ENCODE results near the gene KIT.

KIT gene

DNA sequence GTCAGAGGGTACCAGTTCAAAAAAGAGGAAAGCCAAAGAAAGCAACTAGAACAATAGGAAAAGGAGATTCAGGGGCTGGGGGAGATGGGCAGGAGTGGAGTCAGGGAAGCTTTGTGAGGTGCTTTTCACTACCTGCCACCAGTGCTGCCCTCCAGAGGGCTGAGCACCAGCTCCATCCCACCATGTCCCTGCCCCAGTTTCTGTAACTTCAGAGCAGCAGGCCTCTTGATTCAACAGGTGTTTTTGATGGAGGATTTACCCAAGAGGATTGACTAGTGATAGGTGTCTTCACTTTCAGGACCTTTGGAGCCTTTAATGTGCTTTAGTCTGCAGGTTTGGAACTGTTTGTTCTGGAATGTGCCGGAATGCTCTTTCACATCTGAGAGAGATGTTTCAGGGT is 12.1 kb downstream of the KIT start:
- H3K27ac ChIP-seq (ENCODE audit: low read length), result no peak overlapping the region
- TF ChIP-seq, protein P1, sequence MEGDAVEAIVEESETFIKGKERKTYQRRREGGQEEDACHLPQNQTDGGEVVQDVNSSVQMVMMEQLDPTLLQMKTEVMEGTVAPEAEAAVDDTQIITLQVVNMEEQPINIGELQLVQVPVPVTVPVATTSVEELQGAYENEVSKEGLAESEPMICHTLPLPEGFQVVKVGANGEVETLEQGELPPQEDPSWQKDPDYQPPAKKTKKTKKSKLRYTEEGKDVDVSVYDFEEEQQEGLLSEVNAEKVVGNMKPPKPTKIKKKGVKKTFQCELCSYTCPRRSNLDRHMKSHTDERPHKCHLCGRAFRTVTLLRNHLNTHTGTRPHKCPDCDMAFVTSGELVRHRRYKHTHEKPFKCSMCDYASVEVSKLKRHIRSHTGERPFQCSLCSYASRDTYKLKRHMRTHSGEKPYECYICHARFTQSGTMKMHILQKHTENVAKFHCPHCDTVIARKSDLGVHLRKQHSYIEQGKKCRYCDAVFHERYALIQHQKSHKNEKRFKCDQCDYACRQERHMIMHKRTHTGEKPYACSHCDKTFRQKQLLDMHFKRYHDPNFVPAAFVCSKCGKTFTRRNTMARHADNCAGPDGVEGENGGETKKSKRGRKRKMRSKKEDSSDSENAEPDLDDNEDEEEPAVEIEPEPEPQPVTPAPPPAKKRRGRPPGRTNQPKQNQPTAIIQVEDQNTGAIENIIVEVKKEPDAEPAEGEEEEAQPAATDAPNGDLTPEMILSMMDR (IDR thresholded peaks at IDR 0.05; ENCODE audit: low read length), result no peak
- TF ChIP-seq EZH2 (optimal IDR thresholded peaks at IDR 0.05; ENCODE audit: low read depth, low read length) (no peak), EZH2phosphoT487 (IDR thresholded peaks at IDR 0.05; ENCODE audit: low read length) (no peak)

GRCh38 chr4:54675721-54676461 is 18.1 kb downstream of the KIT start:
- H3K4me2 ChIP-seq (ENCODE audit: low read depth, low read length), result no peak overlapping the region
- H3F3A ChIP-seq (ENCODE audit: insufficient read depth, low read length), result no peaks in the 10 kb centered on the region
- no peaks in the 10 kb centered on the region for H3K9me2 ChIP-seq (replicated peaks; ENCODE audit: insufficient read depth, low read length)
- no peak overlapping the region for H3K9ac ChIP-seq (ENCODE audit: low read length)
- H3K79me2 ChIP-seq (ENCODE audit: low read length), result no peaks in the 10 kb centered on the region
- H3K27me3 ChIP-seq (replicated peaks; ENCODE audit: insufficient read depth, low read length), result no peaks in the 10 kb centered on the region
- H3K36me3 ChIP-seq (replicated peaks; ENCODE audit: insufficient read depth, low read length), result no peaks in the 10 kb centered on the region
- no peaks in the 10 kb centered on the region for H4K20me1 ChIP-seq (ENCODE audit: insufficient read depth, low read length)
- no peaks in the 10 kb centered on the region for H3K4me1 ChIP-seq (ENCODE audit: low read length)
- no peak for DNase-seq
- no peak overlapping the region for H2AFZ ChIP-seq (ENCODE audit: low read length)
- no peak overlapping the region for H3K27ac ChIP-seq (ENCODE audit: low read length)
- no peak overlapping the region for H3K4me3 ChIP-seq (ENCODE audit: low read length)
- TF ChIP-seq EZH2phosphoT487 (IDR thresholded peaks at IDR 0.05; ENCODE audit: low read length) (no peak), EZH2 (optimal IDR thresholded peaks at IDR 0.05; ENCODE audit: low read depth, low read length) (no peak)
- TF ChIP-seq, protein P1 (IDR thresholded peaks at IDR 0.05; ENCODE audit: low read length), result no peak
- H3K9me3 ChIP-seq (replicated peaks; ENCODE audit: insufficient read depth, low read length), result no peaks in the 10 kb centered on the region

More for the DNA sequence above, 12.1 kb downstream of the KIT start:
- Histone ChIP-seq H3F3A (ENCODE audit: insufficient read depth, low read length) (no peaks in the 10 kb centered on the region), H4K20me1 (ENCODE audit: insufficient read depth, low read length) (no peaks in the 10 kb centered on the region), H3K4me1 (ENCODE audit: low read length) (no peaks in the 10 kb centered on the region), H3K9ac (ENCODE audit: low read length) (no peak overlapping the region), H2AFZ (ENCODE audit: low read length) (no peak overlapping the region), H3K79me2 (ENCODE audit: low read length) (no peaks in the 10 kb centered on the region), H3K4me2 (ENCODE audit: low read depth, low read length) (no peak overlapping the region), H3K36me3 (replicated peaks; ENCODE audit: insufficient read depth, low read length) (no peaks in the 10 kb centered on the region), H3K4me3 (ENCODE audit: low read length) (no peak overlapping the region), H3K9me3 (replicated peaks; ENCODE audit: insufficient read depth, low read length) (no peaks in the 10 kb centered on the region), H3K27me3 (replicated peaks; ENCODE audit: insufficient read depth, low read length) (no peaks in the 10 kb centered on the region), H3K9me2 (replicated peaks; ENCODE audit: insufficient read depth, low read length) (no peaks in the 10 kb centered on the region)
- no peak for DNase-seq

DNA sequence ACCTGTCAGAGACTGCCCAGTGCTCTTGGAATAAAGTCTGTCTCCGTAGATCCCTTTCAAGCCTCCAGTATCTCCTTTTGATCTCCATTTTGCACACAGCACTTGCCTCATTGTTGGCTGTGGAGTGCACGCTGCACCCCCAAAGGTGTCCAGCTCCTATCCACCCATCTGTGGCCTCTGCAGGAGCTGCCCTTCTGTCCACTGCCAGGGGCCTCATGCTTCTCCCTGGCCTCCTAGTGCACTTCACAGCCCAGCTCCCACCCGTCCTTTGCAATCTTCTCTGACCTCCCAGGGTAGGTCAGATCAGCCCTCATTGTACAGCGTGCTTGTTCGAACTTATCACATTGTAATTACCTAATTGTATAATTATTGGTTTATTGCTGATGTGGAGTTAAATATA is 18.9 kb downstream of the KIT start:
- H3K9ac ChIP-seq (ENCODE audit: low read length), result no peak overlapping the region
- no peaks in the 10 kb centered on the region for H3K36me3 ChIP-seq (replicated peaks; ENCODE audit: insufficient read depth, low read length)
- no peaks in the 10 kb centered on the region for H3K9me2 ChIP-seq (replicated peaks; ENCODE audit: insufficient read depth, low read length)
- H3K4me3 ChIP-seq (ENCODE audit: low read length), result no peak overlapping the region
- TF ChIP-seq EZH2 (optimal IDR thresholded peaks at IDR 0.05; ENCODE audit: low read depth, low read length) (no peak), EZH2phosphoT487 (IDR thresholded peaks at IDR 0.05; ENCODE audit: low read length) (no peak)
- TF ChIP-seq, protein P1 (IDR thresholded peaks at IDR 0.05; ENCODE audit: low read length), result no peak
- no peaks in the 10 kb centered on the region for H3K9me3 ChIP-seq (replicated peaks; ENCODE audit: insufficient read depth, low read length)
- H3K4me1 ChIP-seq (ENCODE audit: low read length), result no peaks in the 10 kb centered on the region
- H3K4me2 ChIP-seq (ENCODE audit: low read depth, low read length), result no peak overlapping the region
- no peak for DNase-seq
- no peak overlapping the region for H3K27ac ChIP-seq (ENCODE audit: low read length)
- no peaks in the 10 kb centered on the region for H3K79me2 ChIP-seq (ENCODE audit: low read length)
- no peak overlapping the region for H2AFZ ChIP-seq (ENCODE audit: low read length)
- no peaks in the 10 kb centered on the region for H3K27me3 ChIP-seq (replicated peaks; ENCODE audit: insufficient read depth, low read length)
- no peaks in the 10 kb centered on the region for H4K20me1 ChIP-seq (ENCODE audit: insufficient read depth, low read length)
- no peaks in the 10 kb centered on the region for H3F3A ChIP-seq (ENCODE audit: insufficient read depth, low read length)
